ENCODE measurements around the gene MPP4. TPM values are rescaled to one million over a fixed set of nuclear protein-coding genes. Genes with fewer than 3 reads are reported as not detected.

MPP4 gene
- polyA plus RNA-seq, 1 experiment: 8.6 TPM

- H3K9me3 ChIP-seq (ENCODE audit: control insufficient read depth, insufficient read depth, low read length): no peaks in the 10 kb centered on the region
- H3K27me3 ChIP-seq (ENCODE audit: control insufficient read depth, insufficient read depth, low read length): no peaks in the 10 kb centered on the region
- no peak for TF ChIP-seq CTCF (IDR thresholded peaks at IDR 0.05; ENCODE audit: low read depth, low read length)
- H3K27ac ChIP-seq (ENCODE audit: low read depth, low read length): no peak overlapping the region
- H3K4me3 ChIP-seq (ENCODE audit: low read depth, low read length): no peak overlapping the region
- DNase-seq (ENCODE audit: low read depth, low spot score): no peak
- CTCF ChIA-PET: no interaction called here
- POLR2A ChIA-PET: no interaction called here
These were observed 32.3 kb upstream of the MPP4 start for GRCh38 chr2:201730651-201731285.

- ChIA-PET CTCF (no interaction called here), POLR2A (no interaction called here)
- H3K27me3 ChIP-seq (ENCODE audit: control insufficient read depth, insufficient read depth, low read length): no peaks in the 10 kb centered on the region
- no peak overlapping the region for H3K4me3 ChIP-seq (ENCODE audit: low read depth, low read length)
- H3K9me3 ChIP-seq (ENCODE audit: control insufficient read depth, insufficient read depth, low read length): no peaks in the 10 kb centered on the region
- no peak for TF ChIP-seq CTCF (IDR thresholded peaks at IDR 0.05; ENCODE audit: low read depth, low read length)
- no peak for DNase-seq (ENCODE audit: low read depth, low spot score)
- no peak overlapping the region for H3K27ac ChIP-seq (ENCODE audit: low read depth, low read length)
These were observed 17.0 kb upstream of the MPP4 start for GRCh38 chr2:201715459-201715858.

GRCh38 chr2:201712726-201713125 lies 14.3 kb upstream of the MPP4 start:
- no peak for DNase-seq (ENCODE audit: low read depth, low spot score)
- POLR2A ChIA-PET: no interaction called here
- no peak for TF ChIP-seq CTCF (IDR thresholded peaks at IDR 0.05; ENCODE audit: low read depth, low read length)

GRCh38 chr2:201709747-201710146 lies 11.3 kb upstream of the MPP4 start:
- no peak for DNase-seq (ENCODE audit: low read depth, low spot score)

More at GRCh38 chr2:201712726-201713125, 14.3 kb upstream of the MPP4 start:
- H3K27me3 ChIP-seq (ENCODE audit: control insufficient read depth, insufficient read depth, low read length): no peaks in the 10 kb centered on the region
- H3K4me3 ChIP-seq (ENCODE audit: low read depth, low read length): no peak overlapping the region
- no peak overlapping the region for H3K27ac ChIP-seq (ENCODE audit: low read depth, low read length)
- H3K9me3 ChIP-seq (ENCODE audit: control insufficient read depth, insufficient read depth, low read length): no peaks in the 10 kb centered on the region
- CTCF ChIA-PET: interaction anchor here (0.7 kb wide), 1 partner anchor 27 kb away, joined by 4 read pairs; no protein-coding TSS in a partner anchor

More at GRCh38 chr2:201709747-201710146, 11.3 kb upstream of the MPP4 start:
- no peaks in the 10 kb centered on the region for H3K9me3 ChIP-seq (ENCODE audit: control insufficient read depth, insufficient read depth, low read length)
- H3K27ac ChIP-seq (ENCODE audit: low read depth, low read length): no peak overlapping the region
- ChIA-PET POLR2A (no interaction called here), CTCF (interaction anchor here (0.9 to 2.1 kb wide), 2 partner anchors 55 to 478 kb away, joined by 3 to 5 read pairs; no protein-coding TSS in a partner anchor)
- TF ChIP-seq CTCF (IDR thresholded peaks at IDR 0.05; ENCODE audit: low read depth, low read length): no peak
- H3K27me3 ChIP-seq (ENCODE audit: control insufficient read depth, insufficient read depth, low read length): no peaks in the 10 kb centered on the region
- H3K4me3 ChIP-seq (ENCODE audit: low read depth, low read length): no peak overlapping the region
